H9 (cell line): ENCODE results near the gene TMPRSS9. TPM values are rescaled to one million over a fixed set of nuclear protein-coding genes. Genes with fewer than 3 reads are reported as not detected.
"Not testable (repeated sequence)": the region's sequence is repeated elsewhere in the genome, so short reads cannot be mapped to it uniquely, and the experiment has no call there.

Source experiments
- DNase-seq: peaks from one replicate; pipeline ENCODE4 v3.0.0-alpha.2; 2017
- H2AFZ ChIP-seq: one replicate; pipeline ENCODE4 v1.6.1; 2013; ENCODE audit warnings: mild to moderate bottlenecking, low read length, control low read depth, moderate library complexity
- H2AK5ac ChIP-seq: 2 replicates; pipeline ENCODE4 v1.6.1; 2013; ENCODE audit warnings: low read length, control low read depth, mixed read lengths; ENCODE audit not compliant: insufficient read length
- H2BK120ac ChIP-seq: one replicate; pipeline ENCODE4 v1.6.1; 2013; ENCODE audit warnings: low read depth, mild to moderate bottlenecking, low read length, control low read depth, inconsistent platforms; ENCODE audit not compliant: poor library complexity, severe bottlenecking
- H2BK12ac ChIP-seq: 2 replicates; pipeline ENCODE4 v1.6.1; 2013; ENCODE audit warnings: low read length, control low read depth, mixed read lengths, low read depth; ENCODE audit not compliant: insufficient read length
- H2BK15ac ChIP-seq: 2 replicates; pipeline ENCODE4 v1.6.1; 2013; ENCODE audit warnings: low read depth, low read length, control low read depth
- H2BK20ac ChIP-seq: one replicate; pipeline ENCODE4 v1.6.1; 2013; ENCODE audit warnings: low read depth, mild to moderate bottlenecking, low read length, control low read depth, inconsistent platforms; ENCODE audit not compliant: poor library complexity, severe bottlenecking
- H2BK5ac ChIP-seq: 2 replicates; pipeline ENCODE4 v1.6.1; 2013; ENCODE audit warnings: low read length, control low read depth, mixed read lengths; ENCODE audit not compliant: insufficient read length
- H3K14ac ChIP-seq: 2 replicates; pipeline ENCODE4 v1.6.1; 2013; ENCODE audit warnings: low read length, control low read depth; ENCODE audit not compliant: insufficient read depth
- H3K18ac ChIP-seq: 2 replicates; pipeline ENCODE4 v1.6.1; 2013; ENCODE audit warnings: low read depth, mild to moderate bottlenecking, mixed read lengths, low read length, control low read depth; ENCODE audit not compliant: insufficient read length
- H3K23ac ChIP-seq: 2 replicates; pipeline ENCODE4 v1.6.1; 2013; ENCODE audit warnings: low read length, control low read depth, mixed read lengths, low read depth; ENCODE audit not compliant: insufficient read length
- H3K23me2 ChIP-seq: 2 replicates; pipeline ENCODE4 v1.6.1; 2013; ENCODE audit warnings: low read depth, mild to moderate bottlenecking, mixed read lengths, low read length, control low read depth; ENCODE audit not compliant: insufficient read length, poor library complexity, severe bottlenecking
- H3K27ac ChIP-seq: 2 replicates; pipeline ENCODE4 v1.5.1; 2013; ENCODE audit warnings: low read length, control low read depth, mixed read lengths, low read depth; ENCODE audit not compliant: insufficient read length
- H3K27me3 ChIP-seq: 2 replicates; pipeline ENCODE4 v1.6.1; 2013; ENCODE audit warnings: low read length, control low read depth, inconsistent platforms; ENCODE audit not compliant: insufficient read depth
- H3K4ac ChIP-seq: 2 replicates; pipeline ENCODE4 v1.6.1; 2013; ENCODE audit warnings: low read depth, mild to moderate bottlenecking, control low read depth, inconsistent platforms, low read length, moderate library complexity
- H3K4me1 ChIP-seq: 2 replicates; pipeline ENCODE4 v1.6.1; 2013; ENCODE audit warnings: low read length, control low read depth, inconsistent platforms; ENCODE audit not compliant: insufficient read depth
- H3K4me2 ChIP-seq: 2 replicates; pipeline ENCODE4 v1.6.1; 2013; ENCODE audit warnings: low read length, control low read depth, mixed read lengths; ENCODE audit not compliant: insufficient read length, insufficient read depth
- H3K56ac ChIP-seq: 2 replicates; pipeline ENCODE4 v1.6.1; 2013; ENCODE audit warnings: low read depth, mild to moderate bottlenecking, mixed read lengths, low read length, control low read depth; ENCODE audit not compliant: insufficient read length
- H3K79me1 ChIP-seq: 2 replicates; pipeline ENCODE4 v1.6.1; 2013; ENCODE audit warnings: low read depth, mild to moderate bottlenecking, moderate library complexity, low read length, control low read depth, inconsistent platforms; ENCODE audit not compliant: insufficient read depth, poor library complexity, severe bottlenecking
- H3K79me2 ChIP-seq: 2 replicates; pipeline ENCODE4 v1.6.1; 2013; ENCODE audit warnings: low read length, control low read depth, inconsistent platforms; ENCODE audit not compliant: insufficient read depth
- H3K9ac ChIP-seq: 2 replicates; pipeline ENCODE4 v1.6.1; 2013; ENCODE audit warnings: low read length, control low read depth, mixed read lengths; ENCODE audit not compliant: insufficient read length; ENCODE audit errors: extremely low read depth
- H3K9me3 ChIP-seq: one replicate; pipeline ENCODE4 v1.6.1; 2013; ENCODE audit warnings: low read depth, low read length, inconsistent platforms; ENCODE audit not compliant: control insufficient read depth
- H3T11ph ChIP-seq: one replicate; pipeline ENCODE4 v1.6.1; 2013; ENCODE audit warnings: mild to moderate bottlenecking, low read length, control low read depth, inconsistent platforms
- H4K20me1 ChIP-seq: one replicate; pipeline ENCODE4 v1.6.1; 2013; ENCODE audit not compliant: control insufficient read depth, insufficient read length, insufficient read depth
- H4K5ac ChIP-seq: 2 replicates; pipeline ENCODE4 v1.6.1; 2013; ENCODE audit warnings: low read depth, mild to moderate bottlenecking, mixed read lengths, low read length, control low read depth; ENCODE audit not compliant: insufficient read length
- H4K8ac ChIP-seq: replicated peaks from 2 replicates; pipeline ENCODE4 v1.6.1; 2013; ENCODE audit warnings: low read length, control low read depth, mixed read lengths, low read depth; ENCODE audit not compliant: insufficient read length
- H4K91ac ChIP-seq: 2 replicates; pipeline ENCODE4 v1.6.1; 2013; ENCODE audit warnings: low read depth, mild to moderate bottlenecking, moderate library complexity, mixed read lengths, low read length, control low read depth; ENCODE audit not compliant: insufficient read length
- H3K27ac Mint-ChIP-seq, 3 experiments: 2 replicates in 2 of 3; 3 replicates in 1 of 3; pipeline ENCODE4 v1.8.0; 2020 to 2021; ENCODE audit warnings: mixed read lengths in 3 of 3, mild to moderate bottlenecking in 1 of 3, moderate library complexity in 1 of 3
- H3K27me3 Mint-ChIP-seq: 2 replicates; pipeline ENCODE4 v1.8.0; 2021; ENCODE audit warnings: low read depth, mild to moderate bottlenecking, moderate library complexity, mixed read lengths
- H3K36me3 Mint-ChIP-seq, 3 experiments: 2 replicates in 2 of 3; 3 replicates in 1 of 3; pipeline ENCODE4 v1.8.0; 2020 to 2021; ENCODE audit warnings: low read depth in 3 of 3, mixed read lengths in 3 of 3; ENCODE audit not compliant: insufficient read depth in 1 of 3
- H3K4me1 Mint-ChIP-seq, 2 experiments: 2 replicates each; pipeline ENCODE4 v1.8.0; 2020; ENCODE audit warnings: mixed read lengths in 2 of 2
- H3K4me3 Mint-ChIP-seq, 2 experiments: 2 replicates in 1 of 2; 3 replicates in 1 of 2; pipeline ENCODE4 v1.8.0; 2020 to 2021; ENCODE audit warnings: mild to moderate bottlenecking in 2 of 2, mixed read lengths in 2 of 2, moderate library complexity in 1 of 2
- H3K9me3 Mint-ChIP-seq, 2 experiments: 2 replicates in 1 of 2; 3 replicates in 1 of 2; pipeline ENCODE4 v1.8.0; 2020; ENCODE audit warnings: mild to moderate bottlenecking in 2 of 2, mixed read lengths in 2 of 2, moderate library complexity in 1 of 2
- WGBS: extraction: QIAGEN DNeasy Blood & Tissue Kit; methylation state at CpG from one replicate; pipeline ENCODE4 v1.1.7; 2013; ENCODE audit warnings: missing lambda C conversion rate, low lambda C conversion rate, mixed read lengths; ENCODE audit not compliant: insufficient read length; ENCODE audit errors: extremely low coverage; 5-methylcytosine and 5-hydroxymethylcytosine counted together
- total RNA-seq: library from RNA; stranded (reverse); gene quantifications from 2 replicates; pipeline ENCODE4 v1.2.1, GENCODE V29; 2021
- TF ChIP-seq, protein P1 (sequence below): fragments of 200-600 bp; sonication (generic); conservative IDR thresholded peaks from 3 replicates; pipeline ENCODE4 v1.8.0; 2021; ENCODE audit warnings: antibody characterized with exemption, mild to moderate bottlenecking

Gene TMPRSS9
- total RNA-seq, 1 experiment from 2014 or later = 0.24 TPM

DNA sequence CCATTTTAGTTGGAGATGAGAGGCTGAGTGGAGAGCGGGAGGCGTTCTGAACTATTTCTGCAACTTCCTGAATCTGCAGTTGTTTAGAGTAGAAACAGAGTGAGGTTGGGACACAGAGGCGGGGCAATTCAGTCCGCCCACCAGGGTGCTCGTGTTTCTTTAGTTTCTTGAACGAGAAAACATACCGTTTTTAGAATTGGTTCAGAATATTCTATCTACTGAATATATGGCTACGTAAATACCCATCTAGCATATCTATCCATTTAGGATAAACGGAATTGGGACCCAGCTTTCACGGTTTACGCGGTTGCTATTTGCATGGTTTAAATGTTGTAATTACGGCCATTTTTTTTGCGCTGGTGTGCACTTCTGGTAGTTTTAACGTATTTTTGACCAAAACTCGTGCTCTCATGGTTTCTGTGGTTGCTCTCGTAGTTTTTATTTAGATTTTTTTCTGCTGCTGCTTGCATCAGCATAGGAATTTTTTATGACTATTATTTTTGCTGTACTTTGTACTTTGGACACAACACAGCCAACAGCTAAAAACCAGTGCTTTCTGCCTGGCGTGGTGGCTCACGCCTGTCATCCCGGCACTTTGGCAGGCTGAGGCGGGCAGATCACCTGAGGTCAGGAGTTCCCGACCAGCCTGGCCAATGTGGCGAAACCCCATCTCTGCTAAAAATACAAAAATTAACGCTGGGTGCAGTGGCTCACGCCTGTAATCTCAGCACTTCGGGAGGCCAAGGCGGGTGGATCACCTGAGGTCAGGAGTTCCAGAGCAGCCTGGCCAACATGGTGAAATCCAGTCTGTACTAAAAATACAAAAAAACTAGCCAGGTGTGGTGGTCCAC lies 34.6 kb downstream of the TMPRSS9 start:
- no peak overlapping the region for H4K5ac ChIP-seq
- H4K91ac ChIP-seq = no peak overlapping the region
- TF ChIP-seq, protein P1, sequence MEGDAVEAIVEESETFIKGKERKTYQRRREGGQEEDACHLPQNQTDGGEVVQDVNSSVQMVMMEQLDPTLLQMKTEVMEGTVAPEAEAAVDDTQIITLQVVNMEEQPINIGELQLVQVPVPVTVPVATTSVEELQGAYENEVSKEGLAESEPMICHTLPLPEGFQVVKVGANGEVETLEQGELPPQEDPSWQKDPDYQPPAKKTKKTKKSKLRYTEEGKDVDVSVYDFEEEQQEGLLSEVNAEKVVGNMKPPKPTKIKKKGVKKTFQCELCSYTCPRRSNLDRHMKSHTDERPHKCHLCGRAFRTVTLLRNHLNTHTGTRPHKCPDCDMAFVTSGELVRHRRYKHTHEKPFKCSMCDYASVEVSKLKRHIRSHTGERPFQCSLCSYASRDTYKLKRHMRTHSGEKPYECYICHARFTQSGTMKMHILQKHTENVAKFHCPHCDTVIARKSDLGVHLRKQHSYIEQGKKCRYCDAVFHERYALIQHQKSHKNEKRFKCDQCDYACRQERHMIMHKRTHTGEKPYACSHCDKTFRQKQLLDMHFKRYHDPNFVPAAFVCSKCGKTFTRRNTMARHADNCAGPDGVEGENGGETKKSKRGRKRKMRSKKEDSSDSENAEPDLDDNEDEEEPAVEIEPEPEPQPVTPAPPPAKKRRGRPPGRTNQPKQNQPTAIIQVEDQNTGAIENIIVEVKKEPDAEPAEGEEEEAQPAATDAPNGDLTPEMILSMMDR = no peak
- no peak overlapping the region for H3K4ac ChIP-seq
- H3K4me1 ChIP-seq = no peaks in the 10 kb centered on the region; the same call in 1 of the 2 replicates
- H3T11ph ChIP-seq = no peak overlapping the region
- H2BK20ac ChIP-seq = no peak overlapping the region
- H2AK5ac ChIP-seq = no peak overlapping the region
- no peaks in the 10 kb centered on the region for H3K9me3 Mint-ChIP-seq
- no peaks in the 10 kb centered on the region for H3K36me3 Mint-ChIP-seq
- no peaks in the 10 kb centered on the region for H3K4me1 Mint-ChIP-seq
- no CpG with 5 or more reads among the region's 27 CpGs for WGBS
- H3K27me3 ChIP-seq = no peaks in the 10 kb centered on the region; the same call in 1 of the 2 replicates
- H3K18ac ChIP-seq = no peak overlapping the region
- H3K4me3 Mint-ChIP-seq = no peak overlapping the region
- DNase-seq = no peak
- H3K27ac ChIP-seq = no peak overlapping the region
- no peaks in the 10 kb centered on the region for H4K20me1 ChIP-seq
- H3K4me2 ChIP-seq = no peak overlapping the region
- H3K9ac ChIP-seq = no peak overlapping the region
- H3K27me3 Mint-ChIP-seq = peaks cover 17% of the 10 kb centered on the region
- no peak overlapping the region for H2BK120ac ChIP-seq
- no peak overlapping the region for H2BK5ac ChIP-seq
- H3K23me2 ChIP-seq = peaks cover 2% of the 10 kb centered on the region
- no peaks in the 10 kb centered on the region for H3K79me1 ChIP-seq
- no peak overlapping the region for H4K8ac ChIP-seq
- no peaks in the 10 kb centered on the region for H3K9me3 ChIP-seq
- H3K14ac ChIP-seq = no peak overlapping the region
- H3K79me2 ChIP-seq = no peaks in the 10 kb centered on the region
- no peak overlapping the region for H2AFZ ChIP-seq
- no peak overlapping the region for H2BK12ac ChIP-seq
- no peak overlapping the region for H3K27ac Mint-ChIP-seq
- no peak overlapping the region for H2BK15ac ChIP-seq
- H3K56ac ChIP-seq = no peak overlapping the region
- no peak overlapping the region for H3K23ac ChIP-seq

- H2BK20ac ChIP-seq, H2AFZ ChIP-seq, H3K36me3 Mint-ChIP-seq, H3K9me3 Mint-ChIP-seq, H3K27ac ChIP-seq, H2BK12ac ChIP-seq, H4K8ac ChIP-seq, H3K4me3 Mint-ChIP-seq, H3K9me3 ChIP-seq, H3K27ac Mint-ChIP-seq, H4K91ac ChIP-seq, H3K56ac ChIP-seq, H2BK15ac ChIP-seq, H4K5ac ChIP-seq, H3K4me1 Mint-ChIP-seq, H3T11ph ChIP-seq, H3K4me1 ChIP-seq, H3K79me2 ChIP-seq, H3K4me2 ChIP-seq, H2BK5ac ChIP-seq, DNase-seq, H3K4ac ChIP-seq, H3K23ac ChIP-seq, H4K20me1 ChIP-seq, H3K27me3 ChIP-seq, H3K23me2 ChIP-seq, H2BK120ac ChIP-seq, H2AK5ac ChIP-seq, H3K9ac ChIP-seq, H3K79me1 ChIP-seq, H3K14ac ChIP-seq, H3K18ac ChIP-seq: not testable (repeated sequence)
- WGBS = no CpG with 5 or more reads among the region's 18 CpGs
- peaks cover 14% of the 10 kb centered on the region for H3K27me3 Mint-ChIP-seq
These were observed 35.3 kb downstream of the TMPRSS9 start for GRCh38 chr19:2395293-2395829.
